Keratinocyte (primary cell): ENCODE measurements around the gene DAPK2.

Source experiments
- EZH2 ChIP-seq: IDR thresholded peaks from one replicate; pipeline ENCODE4 v1.6.1; 2012; ENCODE audit warnings: inconsistent platforms, mild to moderate bottlenecking, low read length, moderate library complexity
- TF ChIP-seq, protein P1 (sequence below), 3 experiments: IDR thresholded peaks in 1 of 3; conservative IDR thresholded peaks in 1 of 3; optimal IDR thresholded peaks in 1 of 3; 2 replicates in 2 of 3; 3 replicates in 1 of 3; pipeline versions ENCODE3 to v1.5.1; 2011; ENCODE audit warnings: low read length in 3 of 3, mild to moderate bottlenecking in 3 of 3, moderate library complexity in 2 of 3, control low read depth in 1 of 3, inconsistent platforms in 1 of 3; ENCODE audit not compliant: insufficient read depth in 2 of 3; ENCODE audit errors: extremely low read depth in 1 of 3

DNA sequence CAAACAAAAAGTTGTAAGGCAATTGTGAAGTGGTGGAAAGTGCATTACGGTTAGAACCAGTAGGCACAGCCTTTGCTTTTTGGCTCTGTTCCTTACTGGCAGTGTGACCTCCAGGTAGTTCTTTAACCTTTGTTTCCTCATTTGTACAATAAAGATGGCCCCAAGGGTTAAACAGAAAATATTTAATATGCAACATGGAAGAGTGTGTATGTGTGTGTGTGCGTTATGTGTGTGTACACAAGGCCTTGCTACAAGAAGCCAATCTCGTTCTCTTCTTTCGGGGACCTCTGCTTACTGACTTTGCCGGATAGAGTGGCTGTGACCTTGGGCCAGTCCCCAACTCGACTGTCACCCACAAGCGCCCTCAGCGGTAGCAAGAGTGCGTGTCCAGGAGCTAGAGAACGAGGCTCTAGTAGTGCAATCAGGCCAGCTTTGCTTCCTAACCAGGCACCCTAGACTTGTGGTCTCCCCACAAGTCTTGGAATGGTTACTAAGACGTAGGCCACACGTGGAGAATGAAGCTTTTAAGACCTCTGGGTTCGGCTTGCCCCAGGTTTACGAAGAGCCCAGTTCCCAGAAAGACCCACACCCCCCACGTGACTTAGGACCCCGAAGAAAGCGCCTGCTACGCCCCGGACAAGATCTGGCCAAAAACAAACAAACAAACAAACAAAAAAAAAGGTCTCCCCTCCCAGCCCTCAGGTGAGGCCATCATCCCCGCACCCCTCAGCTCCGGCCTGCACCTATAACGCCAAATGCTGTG, 46.8 kb upstream of the DAPK2 start:
- TF ChIP-seq, protein P1, sequence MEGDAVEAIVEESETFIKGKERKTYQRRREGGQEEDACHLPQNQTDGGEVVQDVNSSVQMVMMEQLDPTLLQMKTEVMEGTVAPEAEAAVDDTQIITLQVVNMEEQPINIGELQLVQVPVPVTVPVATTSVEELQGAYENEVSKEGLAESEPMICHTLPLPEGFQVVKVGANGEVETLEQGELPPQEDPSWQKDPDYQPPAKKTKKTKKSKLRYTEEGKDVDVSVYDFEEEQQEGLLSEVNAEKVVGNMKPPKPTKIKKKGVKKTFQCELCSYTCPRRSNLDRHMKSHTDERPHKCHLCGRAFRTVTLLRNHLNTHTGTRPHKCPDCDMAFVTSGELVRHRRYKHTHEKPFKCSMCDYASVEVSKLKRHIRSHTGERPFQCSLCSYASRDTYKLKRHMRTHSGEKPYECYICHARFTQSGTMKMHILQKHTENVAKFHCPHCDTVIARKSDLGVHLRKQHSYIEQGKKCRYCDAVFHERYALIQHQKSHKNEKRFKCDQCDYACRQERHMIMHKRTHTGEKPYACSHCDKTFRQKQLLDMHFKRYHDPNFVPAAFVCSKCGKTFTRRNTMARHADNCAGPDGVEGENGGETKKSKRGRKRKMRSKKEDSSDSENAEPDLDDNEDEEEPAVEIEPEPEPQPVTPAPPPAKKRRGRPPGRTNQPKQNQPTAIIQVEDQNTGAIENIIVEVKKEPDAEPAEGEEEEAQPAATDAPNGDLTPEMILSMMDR (optimal IDR thresholded peaks at IDR 0.05 in 1 of 3, IDR thresholded peaks at IDR 0.05 in 1 of 3, conservative IDR thresholded peaks at IDR 0.05 in 1 of 3; ENCODE audit: extremely low read depth in 1 of 3, insufficient read depth in 2 of 3, low read length in 3 of 3): no peak
- TF ChIP-seq EZH2: no peak
